ENCODE results near the gene CD163.
"Not testable (repeated sequence)": the region's sequence is repeated elsewhere in the genome, so short reads cannot be mapped to it uniquely, and the experiment has no call there.

Gene CD163

DNA sequence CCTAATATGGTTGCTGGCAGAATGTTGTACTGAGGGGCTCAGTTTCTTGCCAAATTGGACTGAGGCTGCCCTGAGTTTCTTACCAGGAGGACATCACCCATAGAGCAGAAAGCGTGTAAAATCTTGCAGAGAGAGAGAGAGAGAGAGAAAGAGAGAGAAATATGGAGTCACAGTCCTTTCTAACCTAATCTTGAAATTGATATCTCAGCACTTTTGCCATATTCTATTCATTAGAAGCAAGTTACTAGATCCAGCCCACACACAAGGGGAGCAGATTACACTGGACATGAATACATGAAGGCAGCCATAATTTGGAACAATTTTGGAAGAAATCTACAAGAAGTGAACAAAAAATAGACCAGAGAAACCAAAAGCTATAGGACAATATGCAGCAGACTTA, 55.5 kb downstream of the CD163 start:
- DNase-seq = no peak

DNA sequence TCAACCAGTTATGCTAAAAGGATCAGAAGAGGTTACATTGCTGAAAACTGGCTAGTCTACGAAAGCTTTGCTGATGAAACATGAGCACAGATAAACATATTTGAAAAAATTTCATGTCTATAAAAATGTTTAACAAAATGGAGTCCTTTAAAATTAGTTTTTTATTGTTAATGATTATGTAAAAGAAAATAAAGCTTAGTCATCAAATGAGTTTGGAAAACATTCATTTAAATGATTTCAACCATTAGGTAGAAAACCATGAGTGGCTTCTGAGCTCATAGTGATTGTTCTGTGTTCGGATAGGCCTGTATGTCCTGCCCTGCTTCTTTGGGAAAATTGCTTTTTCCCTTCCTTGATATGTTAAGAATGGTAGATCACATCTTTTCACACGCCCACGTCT, 59.0 kb downstream of the CD163 start:
- no peak for DNase-seq

DNA sequence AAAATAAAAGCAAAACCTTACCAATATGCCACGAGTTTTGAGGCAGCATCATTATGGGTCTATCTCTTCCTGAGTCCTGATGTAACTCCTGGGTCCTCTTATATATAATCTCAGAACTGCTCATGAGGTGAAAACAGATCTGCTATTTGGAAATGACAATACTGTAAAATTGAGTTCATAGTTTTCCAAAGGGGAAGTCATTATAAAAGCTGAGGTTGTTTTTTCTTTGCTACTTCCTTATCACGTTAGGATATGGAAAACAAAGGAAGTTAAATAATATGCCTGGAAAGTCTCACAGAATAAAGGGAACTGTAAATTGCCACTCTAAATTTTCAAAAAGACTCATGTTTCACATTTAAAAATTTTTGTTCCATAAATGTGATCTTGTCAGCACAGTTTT, 59.5 kb downstream of the CD163 start, which contains the start of gene CD163L1:
Gene CD163L1, minus strand, starts transcription at position 78 of the 400 bp plus-strand sequence. Its CDS starts 26 bp downstream, at position 52.
- no peak for DNase-seq

DNA sequence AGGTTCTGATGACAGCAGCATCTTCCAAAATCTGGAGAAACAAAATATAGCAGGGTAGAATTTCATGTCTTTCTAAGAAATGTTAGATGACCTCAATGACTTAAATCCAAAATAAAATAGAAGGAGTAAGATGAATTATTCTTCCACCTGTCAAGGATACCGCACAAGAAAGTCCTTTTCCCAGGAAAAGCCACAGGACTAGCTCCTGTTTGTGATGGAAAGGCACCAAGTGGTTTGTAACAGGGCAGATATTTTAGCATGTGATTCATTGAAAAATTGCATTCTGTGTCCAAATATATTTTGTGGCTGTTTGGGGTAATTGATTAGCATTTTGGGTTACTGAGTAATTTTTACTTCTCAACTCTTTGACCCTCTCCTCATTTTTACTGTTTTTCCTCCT, 62.4 kb downstream of the CD163 start:
- DNase-seq = no peak

DNA sequence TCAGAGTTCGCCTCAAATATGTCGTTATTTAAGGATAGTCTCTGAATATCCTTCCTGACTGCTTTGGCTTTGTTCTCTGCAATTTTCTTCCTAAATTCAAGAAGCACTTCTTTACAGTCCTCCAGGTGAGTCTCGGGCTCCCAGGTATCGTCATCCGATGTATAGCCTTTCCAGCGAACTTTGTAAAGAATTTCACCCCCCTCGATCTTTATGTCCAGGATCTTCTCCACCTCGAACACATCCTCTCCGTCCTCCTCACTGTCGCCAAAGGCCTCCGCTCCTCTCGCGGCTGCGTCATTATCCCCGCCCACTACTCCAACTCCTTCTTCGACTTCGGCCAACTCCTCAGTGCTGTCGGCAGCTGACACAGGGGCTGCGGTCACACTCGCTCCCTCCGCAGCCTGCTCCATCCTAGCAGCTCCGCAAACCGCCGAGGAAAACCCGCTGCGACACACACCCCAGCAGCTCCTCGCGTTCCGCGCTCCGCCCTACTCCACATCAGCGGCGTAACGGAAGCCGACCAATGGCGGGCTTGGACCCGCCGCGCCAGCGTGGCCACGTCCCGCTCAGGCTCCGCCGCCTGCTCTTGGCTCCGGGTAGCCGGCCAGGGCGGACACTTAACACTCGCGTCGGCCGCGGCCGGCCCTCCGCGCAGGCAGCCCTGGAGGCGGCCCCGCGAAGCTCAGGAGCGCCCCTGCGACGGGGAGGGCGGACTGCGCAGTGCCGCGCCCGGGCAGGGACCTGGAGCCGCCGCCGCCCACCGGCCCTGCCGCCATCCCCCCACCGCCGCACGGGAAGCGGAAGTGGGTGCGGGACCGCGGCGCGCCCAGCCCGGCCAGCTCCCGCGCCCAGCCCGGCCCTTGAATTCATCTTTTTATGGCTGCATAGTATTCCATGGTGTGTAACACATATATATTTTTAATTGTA, 63.7 kb downstream of the CD163 start:
- DNase-seq = peak; percentile 30

DNA sequence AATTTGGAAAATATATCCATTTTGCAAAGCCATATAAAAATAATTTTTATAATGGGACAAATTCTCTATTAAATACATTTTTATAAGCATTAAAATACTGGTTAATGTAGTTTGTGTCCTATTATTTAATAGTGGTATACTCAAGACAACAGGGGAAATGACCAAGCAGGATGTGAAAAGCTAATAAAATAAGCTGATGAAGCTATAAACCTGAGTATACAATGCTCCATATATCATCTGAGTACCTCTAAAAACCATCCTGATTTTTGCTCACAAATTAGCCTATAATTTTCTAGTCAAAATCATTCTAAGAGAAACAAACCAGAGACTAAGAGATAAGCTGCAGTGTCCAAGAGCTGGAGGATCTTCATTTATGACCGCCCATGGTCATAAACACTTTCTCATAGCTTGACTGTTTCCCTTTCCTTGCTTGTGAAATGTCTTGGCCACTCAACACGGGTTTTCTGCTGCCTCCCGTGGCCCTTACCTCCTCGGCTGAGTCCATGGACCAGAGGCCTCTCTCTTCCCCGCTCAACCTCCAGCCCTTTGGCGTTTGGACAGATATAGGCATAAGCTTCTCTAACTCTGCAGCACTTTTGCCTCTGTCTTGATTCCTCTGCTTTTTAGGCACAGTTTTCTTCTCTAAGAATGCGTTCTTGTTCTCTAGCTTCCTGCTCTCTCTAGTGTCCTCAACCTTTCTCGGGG, 65.1 kb downstream of the CD163 start:
- not testable (repeated sequence) for DNase-seq

DNA sequence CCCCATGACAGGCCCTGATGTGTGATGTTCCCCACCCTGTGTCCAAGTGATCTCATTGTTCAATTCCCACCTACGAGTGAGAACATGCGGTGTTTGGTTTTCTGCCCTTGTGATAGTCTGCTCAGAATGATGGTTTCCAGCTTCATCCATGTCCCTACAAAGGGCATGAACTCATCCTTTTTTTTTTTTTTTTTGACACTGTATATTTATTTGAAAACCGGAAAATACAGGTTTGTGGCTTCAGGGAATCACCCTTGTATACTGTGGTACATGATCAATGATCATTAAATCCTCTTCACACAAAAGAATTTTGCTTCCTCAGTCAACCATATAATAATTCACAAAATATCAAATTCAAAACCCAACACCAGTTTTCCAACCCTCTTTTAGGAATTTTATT, 66.1 kb downstream of the CD163 start:
- DNase-seq = not testable (repeated sequence)

DNA sequence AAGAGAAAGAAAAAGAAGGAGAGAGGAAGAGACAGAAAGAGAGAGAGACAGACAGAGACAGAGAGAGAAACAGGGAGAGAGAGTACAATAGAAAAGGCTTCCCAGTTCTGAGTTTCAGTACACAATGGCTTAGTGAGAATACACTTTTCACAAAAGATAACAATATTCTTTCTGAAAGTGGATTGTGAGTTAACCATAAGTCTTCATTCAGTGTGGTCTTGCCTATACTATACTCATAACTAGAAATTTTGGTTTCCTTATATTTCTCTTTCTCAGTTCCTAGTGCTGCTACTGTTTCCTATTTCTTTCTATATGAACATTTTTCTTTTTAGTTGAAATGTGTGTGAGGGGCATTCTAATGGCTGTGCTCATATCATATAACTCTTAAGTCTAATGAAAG, 68.9 kb downstream of the CD163 start:
- DNase-seq = no peak

DNA sequence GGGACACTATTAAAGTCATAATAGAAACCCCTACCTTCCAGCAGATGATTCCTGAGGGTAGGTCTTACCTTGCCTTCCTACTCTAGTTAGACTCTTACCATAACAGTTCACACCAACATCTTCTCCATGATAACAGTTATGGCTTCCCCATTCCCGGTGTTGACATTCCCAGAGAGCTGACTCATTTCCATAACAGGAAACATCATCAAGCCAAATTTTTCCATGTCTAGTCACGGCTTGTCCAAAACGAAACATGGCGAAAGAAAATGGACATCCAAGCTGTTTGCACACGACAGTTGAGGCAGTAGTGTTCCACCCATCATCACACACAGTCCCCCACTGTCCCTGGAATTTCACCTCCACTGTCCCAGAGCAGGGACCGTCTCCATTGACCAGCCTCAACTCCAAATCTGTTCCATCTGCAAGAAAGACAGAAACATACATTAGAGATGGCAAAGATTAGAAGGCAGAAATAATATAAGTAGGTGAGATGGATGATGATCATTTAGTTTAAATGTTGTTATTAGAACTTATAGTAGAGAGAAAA, 70.2 kb downstream of the CD163 start:
- DNase-seq = no peak

DNA sequence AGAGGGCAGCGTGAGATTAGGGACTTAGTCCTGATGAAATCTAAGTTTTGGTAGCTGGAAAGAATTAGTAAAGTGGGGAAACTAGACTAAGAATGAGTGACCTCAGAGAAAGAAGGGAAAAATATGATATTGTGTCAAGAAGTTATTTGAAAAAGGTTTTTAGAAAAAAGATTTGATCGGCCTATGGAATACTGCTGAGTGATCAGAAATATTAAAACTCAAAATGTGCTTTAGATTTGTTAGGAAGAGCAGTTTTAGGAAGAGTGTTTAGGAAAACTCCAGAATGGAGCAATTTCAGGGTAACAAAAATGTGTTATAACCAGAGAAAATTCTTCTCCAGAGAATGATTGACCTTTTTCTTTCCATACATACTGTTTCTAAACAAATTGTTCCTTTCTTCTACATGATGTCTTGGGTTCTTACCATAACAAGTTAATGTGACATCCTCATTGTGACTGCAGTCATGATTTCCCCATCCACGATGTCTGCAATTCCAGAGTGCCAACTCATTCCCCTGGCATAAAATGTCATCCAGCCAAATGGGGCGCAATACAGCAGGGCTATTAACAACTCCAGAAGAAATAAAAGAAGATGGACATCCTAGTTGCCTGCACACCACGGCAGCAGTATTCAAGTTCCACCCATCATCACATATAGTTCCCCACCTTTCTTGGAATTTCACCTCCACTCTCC, 71.4 kb downstream of the CD163 start:
- DNase-seq = no peak

Data from CD4-positive, alpha-beta T cell treated with Interleukin-17A for 1 hour (primary cell).